ENCODE data around the gene SLC23A2.

The SLC23A2 gene

GRCh38 chr20:4926531-4927156, 74.7 kb downstream of the SLC23A2 start:
- Histone ChIP-seq H3K4me1 (ENCODE audit: low read length) (peaks cover 9% of the 10 kb centered on the region), H3K9me3 (ENCODE audit: insufficient read depth, low read length) (no peaks in the 10 kb centered on the region), H3K4me3 (ENCODE audit: low read length) (no peak overlapping the region), H3K36me3 (replicated peaks; ENCODE audit: low read depth, low read length) (peaks cover 2% of the 10 kb centered on the region), H3K27me3 (ENCODE audit: low read depth, low read length) (no peaks in the 10 kb centered on the region), H3K79me2 (ENCODE audit: low read length) (no peaks in the 10 kb centered on the region), H2AFZ (ENCODE audit: low read depth, low read length) (no peak overlapping the region), H3K9ac (ENCODE audit: low read length) (no peak overlapping the region), H3K27ac (ENCODE audit: low read length) (no peak overlapping the region), H3K4me2 (ENCODE audit: low read length) (no peak overlapping the region), H4K20me1 (ENCODE audit: insufficient read depth, low read length) (no peaks in the 10 kb centered on the region)
- TF ChIP-seq, protein P1, sequence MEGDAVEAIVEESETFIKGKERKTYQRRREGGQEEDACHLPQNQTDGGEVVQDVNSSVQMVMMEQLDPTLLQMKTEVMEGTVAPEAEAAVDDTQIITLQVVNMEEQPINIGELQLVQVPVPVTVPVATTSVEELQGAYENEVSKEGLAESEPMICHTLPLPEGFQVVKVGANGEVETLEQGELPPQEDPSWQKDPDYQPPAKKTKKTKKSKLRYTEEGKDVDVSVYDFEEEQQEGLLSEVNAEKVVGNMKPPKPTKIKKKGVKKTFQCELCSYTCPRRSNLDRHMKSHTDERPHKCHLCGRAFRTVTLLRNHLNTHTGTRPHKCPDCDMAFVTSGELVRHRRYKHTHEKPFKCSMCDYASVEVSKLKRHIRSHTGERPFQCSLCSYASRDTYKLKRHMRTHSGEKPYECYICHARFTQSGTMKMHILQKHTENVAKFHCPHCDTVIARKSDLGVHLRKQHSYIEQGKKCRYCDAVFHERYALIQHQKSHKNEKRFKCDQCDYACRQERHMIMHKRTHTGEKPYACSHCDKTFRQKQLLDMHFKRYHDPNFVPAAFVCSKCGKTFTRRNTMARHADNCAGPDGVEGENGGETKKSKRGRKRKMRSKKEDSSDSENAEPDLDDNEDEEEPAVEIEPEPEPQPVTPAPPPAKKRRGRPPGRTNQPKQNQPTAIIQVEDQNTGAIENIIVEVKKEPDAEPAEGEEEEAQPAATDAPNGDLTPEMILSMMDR (IDR thresholded peaks at IDR 0.05; ENCODE audit: low read depth, low read length) = no peak
- TF ChIP-seq EZH2phosphoT487 (IDR thresholded peaks at IDR 0.05; ENCODE audit: low read depth) = no peak

GRCh38 chr20:4925842-4926530, 75.3 kb downstream of the SLC23A2 start:
- no peaks in the 10 kb centered on the region for H3K9me3 ChIP-seq (ENCODE audit: insufficient read depth, low read length)
- no peak overlapping the region for H3K9ac ChIP-seq (ENCODE audit: low read length)
- H4K20me1 ChIP-seq (ENCODE audit: insufficient read depth, low read length) = no peaks in the 10 kb centered on the region
- no peaks in the 10 kb centered on the region for H3K36me3 ChIP-seq (replicated peaks; ENCODE audit: low read depth, low read length)
- H3K79me2 ChIP-seq (ENCODE audit: low read length) = no peaks in the 10 kb centered on the region
- no peaks in the 10 kb centered on the region for H3K27me3 ChIP-seq (ENCODE audit: low read depth, low read length)
- no peak overlapping the region for H3K4me2 ChIP-seq (ENCODE audit: low read length)
- peaks cover 9% of the 10 kb centered on the region for H3K4me1 ChIP-seq (ENCODE audit: low read length)
- H3K27ac ChIP-seq (ENCODE audit: low read length) = no peak overlapping the region
- no peak overlapping the region for H2AFZ ChIP-seq (ENCODE audit: low read depth, low read length)
- TF ChIP-seq, protein P1 (IDR thresholded peaks at IDR 0.05; ENCODE audit: low read depth, low read length) = no peak
- TF ChIP-seq EZH2phosphoT487 (IDR thresholded peaks at IDR 0.05; ENCODE audit: low read depth) = no peak
- H3K4me3 ChIP-seq (ENCODE audit: low read length) = no peak overlapping the region

- Histone ChIP-seq H3K27me3 (ENCODE audit: low read depth, low read length) (no peaks in the 10 kb centered on the region), H4K20me1 (ENCODE audit: insufficient read depth, low read length) (peaks cover 3% of the 10 kb centered on the region; the same call in 1 of the 2 replicates), H3K9me3 (ENCODE audit: insufficient read depth, low read length) (no peaks in the 10 kb centered on the region), H3K4me1 (ENCODE audit: low read length) (peaks cover 2% of the 10 kb centered on the region), H3K36me3 (replicated peaks; ENCODE audit: low read depth, low read length) (no peaks in the 10 kb centered on the region), H3K4me2 (ENCODE audit: low read length) (no peak overlapping the region), H3K4me3 (ENCODE audit: low read length) (no peak overlapping the region), H3K27ac (ENCODE audit: low read length) (no peak overlapping the region), H3K9ac (ENCODE audit: low read length) (no peak overlapping the region), H2AFZ (ENCODE audit: low read depth, low read length) (no peak overlapping the region), H3K79me2 (ENCODE audit: low read length) (no peaks in the 10 kb centered on the region)
- TF ChIP-seq, protein P1 (IDR thresholded peaks at IDR 0.05; ENCODE audit: low read depth, low read length) = no peak
- TF ChIP-seq EZH2phosphoT487 (IDR thresholded peaks at IDR 0.05; ENCODE audit: low read depth) = no peak
These were observed 76.9 kb downstream of the SLC23A2 start for GRCh38 chr20:4924446-4924845.

DNA sequence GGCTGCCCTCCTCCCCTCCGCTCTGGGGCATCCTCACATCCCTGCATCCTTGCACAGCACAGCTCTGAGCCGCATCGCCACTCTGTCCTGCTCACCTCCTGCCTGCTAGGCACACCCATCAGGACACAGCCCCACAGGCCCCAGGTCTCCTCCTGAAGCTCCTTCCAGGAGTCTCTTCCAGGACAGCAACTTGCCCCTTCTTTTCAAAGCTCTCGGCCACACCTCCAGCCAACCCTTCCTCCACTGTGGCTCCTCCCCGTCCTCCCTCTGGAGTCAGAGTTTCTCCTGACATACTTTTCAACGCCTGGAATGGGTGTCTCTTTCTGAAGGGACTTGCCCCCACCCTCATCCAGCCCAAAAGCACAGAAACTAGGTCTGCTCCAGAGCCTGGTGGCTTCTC, 77.3 kb downstream of the SLC23A2 start:
- Histone ChIP-seq H3K27me3 (ENCODE audit: low read depth, low read length) (no peaks in the 10 kb centered on the region), H3K9ac (ENCODE audit: low read length) (no peak overlapping the region), H3K9me3 (ENCODE audit: insufficient read depth, low read length) (no peaks in the 10 kb centered on the region), H3K36me3 (replicated peaks; ENCODE audit: low read depth, low read length) (no peaks in the 10 kb centered on the region), H3K4me2 (ENCODE audit: low read length) (no peak overlapping the region), H3K27ac (ENCODE audit: low read length) (no peak overlapping the region), H4K20me1 (ENCODE audit: insufficient read depth, low read length) (peaks cover 7% of the 10 kb centered on the region), H3K79me2 (ENCODE audit: low read length) (no peaks in the 10 kb centered on the region), H2AFZ (ENCODE audit: low read depth, low read length) (no peak overlapping the region), H3K4me3 (ENCODE audit: low read length) (no peak overlapping the region), H3K4me1 (ENCODE audit: low read length) (peaks cover 6% of the 10 kb centered on the region)
- TF ChIP-seq, protein P1 (IDR thresholded peaks at IDR 0.05; ENCODE audit: low read depth, low read length) = no peak
- TF ChIP-seq EZH2phosphoT487 (IDR thresholded peaks at IDR 0.05; ENCODE audit: low read depth) = no peak
